NCI-H2196 (cell line): Measurements from ENCODE around the gene TSPAN31.
"Not testable (repeated sequence)": the region's sequence is repeated elsewhere in the genome, so short reads cannot be mapped to it uniquely, and the experiment has no call there.

Experiments
- DNase-seq: peaks from one replicate; lab custom pipeline; 2025; ENCODE audit not compliant: unreplicated experiment; lab: John Stamatoyannopoulos, UW

The TSPAN31 gene

GRCh38 chr12:57721846-57722608 is 22.8 kb upstream of the TSPAN31 start:
- DNase-seq = not testable (repeated sequence)

DNA sequence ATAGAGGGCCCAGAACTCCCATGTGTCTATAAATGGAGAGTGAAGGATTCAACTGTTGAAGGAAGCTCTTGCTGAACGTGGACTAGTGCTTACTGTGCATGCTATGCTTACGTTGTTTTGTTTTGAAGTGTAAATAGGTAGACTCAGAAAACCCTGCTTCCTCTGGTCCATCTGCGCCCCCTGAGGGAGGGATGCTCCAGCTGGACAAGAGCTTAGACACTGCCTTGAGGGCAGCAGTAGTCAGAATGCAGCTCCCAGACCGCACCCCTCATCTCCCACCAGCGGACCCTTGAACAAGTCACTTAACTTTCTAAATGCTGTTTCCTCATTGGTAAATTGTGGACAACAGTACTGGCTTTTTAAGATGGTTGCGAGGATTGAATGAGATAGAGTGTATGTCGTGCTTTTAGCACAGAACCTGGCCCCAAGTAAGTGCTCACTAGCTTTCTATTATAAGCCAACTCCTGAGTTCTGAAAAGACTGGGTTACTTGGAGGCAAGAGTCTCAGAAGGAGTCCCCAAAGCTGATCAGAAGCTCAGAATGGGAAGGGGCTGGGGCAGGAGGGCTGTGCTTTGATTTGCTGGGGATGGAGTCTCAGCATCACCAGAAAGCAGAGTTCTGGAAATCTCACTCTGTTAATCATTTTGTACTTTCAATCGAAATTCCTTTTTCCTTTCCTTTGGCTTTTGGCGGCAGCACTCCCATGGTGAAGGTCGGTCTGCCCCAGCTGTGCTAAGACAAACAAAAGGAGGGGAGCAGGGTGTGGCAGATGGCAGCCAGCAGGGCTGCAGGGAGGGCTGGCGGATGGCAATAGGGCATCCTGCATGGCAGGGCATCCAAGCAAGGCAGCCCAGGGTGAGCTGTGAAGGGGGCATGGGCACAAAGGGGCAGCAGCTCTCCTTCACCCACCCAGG is 21.9 kb upstream of the TSPAN31 start:
- no peak for DNase-seq

GRCh38 chr12:57723630-57723962 is 21.2 kb upstream of the TSPAN31 start:
- no peak for DNase-seq

DNA sequence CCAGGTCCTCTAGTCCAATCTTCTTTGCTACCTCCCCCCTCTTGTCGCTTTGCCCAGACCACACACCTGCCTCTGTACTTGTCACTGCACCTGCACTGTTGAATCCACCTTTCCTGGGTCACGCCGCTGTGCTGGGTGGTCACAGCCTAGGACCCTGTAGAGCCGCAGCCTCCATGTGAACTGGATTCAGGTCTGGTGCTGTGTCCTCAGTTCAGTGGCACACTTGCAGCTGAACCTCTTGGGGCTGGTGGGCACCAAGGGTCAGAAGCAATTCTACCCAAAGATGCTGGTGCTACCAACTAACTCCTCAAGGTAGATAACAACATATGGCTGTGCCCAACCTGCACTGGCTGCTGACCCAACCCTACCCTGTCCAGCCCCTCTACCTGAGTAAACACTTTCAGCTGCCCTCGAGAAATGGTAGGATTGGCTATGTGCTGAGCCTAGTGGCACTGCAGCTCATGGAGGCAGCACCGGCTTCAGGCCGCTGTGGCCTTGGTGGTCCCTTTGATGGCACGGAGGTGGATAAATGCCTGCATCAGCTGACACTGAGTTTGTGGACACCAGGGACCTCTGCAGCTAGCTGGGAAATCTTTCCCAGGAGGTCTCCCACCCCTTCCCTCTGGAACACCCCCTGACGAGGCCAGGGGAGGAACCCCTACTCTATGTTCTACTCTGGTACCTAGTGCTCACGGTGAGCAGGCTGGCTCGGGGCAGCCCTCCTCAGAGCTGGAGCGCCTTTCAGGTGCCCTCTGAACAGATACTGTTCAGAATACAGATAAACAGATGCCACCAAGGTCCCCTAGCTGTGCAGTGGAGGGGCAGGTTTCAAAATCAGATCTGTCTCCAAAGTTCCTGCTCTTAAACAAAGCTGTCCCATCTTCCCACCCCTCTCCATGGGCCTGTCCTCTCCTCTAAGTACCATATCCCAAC is 20.6 kb upstream of the TSPAN31 start:
- no peak for DNase-seq

DNA sequence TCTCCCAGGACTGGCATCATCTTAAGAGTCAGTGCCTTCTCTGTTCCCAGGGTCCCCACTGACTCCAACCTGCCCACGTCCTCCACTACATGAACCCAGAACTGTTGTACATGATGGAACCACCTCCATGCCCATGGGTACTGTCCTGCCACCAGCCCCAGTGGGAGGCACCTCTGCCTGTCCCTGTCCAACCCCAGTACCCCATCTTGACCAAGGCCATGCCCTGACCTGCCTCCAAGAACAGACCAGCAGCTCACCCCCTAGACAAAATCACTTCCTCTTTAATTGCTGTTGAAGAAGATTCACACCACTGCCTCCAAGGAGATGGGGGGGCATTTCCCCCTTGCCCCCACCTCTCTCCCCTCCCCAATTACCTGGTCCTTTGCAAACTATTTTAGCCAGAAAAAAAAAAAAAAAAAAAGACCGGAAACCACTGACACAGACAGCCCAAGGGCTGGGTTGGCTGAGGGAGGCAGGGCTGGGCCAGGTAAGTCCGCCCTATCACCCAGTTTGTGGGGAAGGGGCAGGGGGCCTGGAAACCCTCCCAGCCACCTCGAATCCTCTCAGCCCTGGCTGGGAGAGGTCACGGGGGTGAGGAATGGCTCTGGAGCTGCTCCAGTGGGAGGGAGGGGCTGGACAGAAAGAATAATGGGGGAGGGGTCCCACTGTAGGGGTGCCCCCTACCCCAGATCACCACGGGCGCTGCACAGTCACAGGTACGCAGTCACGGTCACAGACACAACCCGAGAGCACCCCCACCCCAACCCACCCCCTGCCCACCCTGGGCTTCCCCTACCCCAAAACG is 19.7 kb upstream of the TSPAN31 start:
- DNase-seq = no peak

DNA sequence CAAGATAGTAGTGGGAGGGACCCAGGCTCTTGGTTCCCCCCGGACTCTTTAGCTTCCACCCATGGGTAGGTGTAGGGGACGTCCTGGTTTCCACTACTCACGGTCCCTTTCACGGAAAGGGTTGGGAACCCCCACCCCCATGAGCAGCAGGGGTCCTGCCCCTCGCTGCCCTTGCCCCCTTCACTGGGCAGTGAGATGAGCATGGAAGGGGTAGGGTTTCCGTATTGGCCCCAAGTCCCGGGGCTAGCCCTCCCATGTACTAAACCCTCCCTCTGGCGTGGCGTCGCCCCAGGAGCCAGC is 19.0 kb upstream of the TSPAN31 start:
- DNase-seq = no peak

DNA sequence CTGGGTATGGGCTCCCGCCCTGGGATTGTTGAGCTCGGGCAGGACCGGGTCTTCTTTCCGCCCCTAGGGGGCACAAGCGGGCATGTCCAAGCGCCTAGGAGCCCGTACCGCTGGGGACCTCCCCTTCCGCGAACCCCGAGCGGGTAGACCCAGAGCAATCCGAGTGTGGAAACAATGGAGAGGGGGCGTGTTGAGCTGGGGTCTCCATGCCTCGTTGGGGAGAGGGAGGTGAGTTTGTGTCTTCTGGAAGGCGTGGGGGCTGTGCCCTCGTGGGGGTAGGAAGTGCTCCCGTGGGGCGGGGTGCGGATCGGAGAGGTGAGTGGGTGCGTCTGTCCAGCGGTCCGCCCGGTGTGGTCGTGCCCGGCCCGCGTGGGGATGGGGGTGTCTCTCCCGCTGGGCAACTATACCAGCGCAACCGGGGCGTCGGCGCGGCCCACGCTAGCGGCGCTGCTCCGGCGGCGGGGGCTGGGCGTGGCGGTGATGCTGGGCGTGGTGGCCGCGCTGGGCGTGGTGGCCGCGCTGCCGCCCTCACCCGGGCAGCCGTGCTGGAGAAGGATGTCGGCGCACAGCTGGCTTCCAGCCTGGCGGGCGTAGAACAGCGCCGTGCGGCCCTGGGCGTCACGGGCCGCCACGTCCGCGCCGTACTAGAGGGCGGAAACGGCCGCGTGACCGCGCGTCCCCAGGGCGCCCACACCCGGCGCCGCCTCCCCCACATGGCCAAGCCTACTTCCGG is 18.5 kb upstream of the TSPAN31 start:
- peak; percentile 90 for DNase-seq

DNA sequence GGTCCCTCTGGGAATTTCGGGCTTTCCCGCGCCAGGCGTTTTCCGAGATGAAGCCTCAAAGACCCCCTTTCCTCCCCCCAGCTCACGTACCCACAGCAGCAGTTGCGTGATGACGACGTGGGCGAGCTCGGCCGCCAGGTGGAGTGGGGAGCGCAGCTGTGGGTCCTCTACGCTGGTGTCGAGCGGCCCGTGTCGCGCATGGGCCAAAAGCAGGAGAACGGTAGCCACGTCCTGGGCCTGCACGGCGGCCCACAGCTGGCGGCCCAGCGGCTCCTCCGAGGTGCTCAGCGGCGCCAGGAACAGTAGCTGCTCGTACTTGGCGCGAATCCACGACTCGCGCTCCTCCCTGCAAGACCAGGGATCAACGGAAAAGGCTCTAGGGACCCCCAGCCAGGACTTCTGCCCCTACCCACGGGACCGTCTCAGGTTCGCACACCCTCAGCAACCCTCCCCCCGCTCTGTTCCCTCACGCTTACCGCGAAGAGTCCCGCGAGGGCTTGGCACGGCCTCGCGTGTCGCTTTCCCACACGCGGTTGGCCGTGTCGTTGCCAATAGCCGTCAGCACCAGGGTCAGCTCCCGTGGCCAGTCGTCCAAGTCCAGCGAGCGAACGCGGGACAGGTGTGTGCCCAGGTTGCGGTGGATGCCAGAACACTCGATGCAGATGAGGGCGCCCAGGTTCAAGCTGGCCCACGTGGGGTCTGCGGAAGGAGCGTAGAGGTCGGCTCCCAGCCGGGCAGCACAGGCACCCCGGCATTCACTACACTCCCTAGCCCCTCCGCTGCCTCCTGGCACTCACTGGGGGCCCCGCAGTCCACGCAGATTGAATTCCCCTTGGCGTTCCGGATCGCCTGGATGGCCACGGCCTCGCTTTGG is 17.7 kb upstream of the TSPAN31 start:
- peak; percentile 56 for DNase-seq

GRCh38 chr12:57727758-57728395 is 17.0 kb upstream of the TSPAN31 start:
- DNase-seq = no peak

DNA sequence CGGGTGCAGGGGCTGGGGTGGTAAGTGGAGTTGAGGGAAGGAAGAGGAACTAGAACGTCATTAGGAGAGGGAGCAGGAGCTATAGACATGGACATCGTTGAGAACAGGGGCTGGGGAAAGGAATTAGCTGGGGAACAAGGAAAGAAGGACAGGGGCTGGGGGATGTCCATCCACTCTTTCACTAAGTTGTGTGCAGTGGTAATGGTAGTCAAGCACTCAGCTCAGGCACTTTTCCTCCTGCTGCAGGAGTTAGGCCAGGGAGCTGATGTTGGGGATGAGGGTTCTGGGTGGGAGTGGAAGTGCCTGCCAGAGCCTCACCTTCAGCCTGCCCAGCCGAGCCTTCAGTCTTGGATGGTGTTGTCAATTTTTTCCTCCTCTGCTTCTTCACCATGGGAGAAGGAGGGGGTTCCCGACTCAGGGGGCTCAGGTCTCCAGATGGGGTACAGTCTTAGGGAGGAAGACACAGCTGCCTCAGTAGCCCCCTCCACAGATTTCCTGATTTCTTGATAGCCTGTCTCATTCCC is 15.5 kb upstream of the TSPAN31 start:
- DNase-seq = no peak

DNA sequence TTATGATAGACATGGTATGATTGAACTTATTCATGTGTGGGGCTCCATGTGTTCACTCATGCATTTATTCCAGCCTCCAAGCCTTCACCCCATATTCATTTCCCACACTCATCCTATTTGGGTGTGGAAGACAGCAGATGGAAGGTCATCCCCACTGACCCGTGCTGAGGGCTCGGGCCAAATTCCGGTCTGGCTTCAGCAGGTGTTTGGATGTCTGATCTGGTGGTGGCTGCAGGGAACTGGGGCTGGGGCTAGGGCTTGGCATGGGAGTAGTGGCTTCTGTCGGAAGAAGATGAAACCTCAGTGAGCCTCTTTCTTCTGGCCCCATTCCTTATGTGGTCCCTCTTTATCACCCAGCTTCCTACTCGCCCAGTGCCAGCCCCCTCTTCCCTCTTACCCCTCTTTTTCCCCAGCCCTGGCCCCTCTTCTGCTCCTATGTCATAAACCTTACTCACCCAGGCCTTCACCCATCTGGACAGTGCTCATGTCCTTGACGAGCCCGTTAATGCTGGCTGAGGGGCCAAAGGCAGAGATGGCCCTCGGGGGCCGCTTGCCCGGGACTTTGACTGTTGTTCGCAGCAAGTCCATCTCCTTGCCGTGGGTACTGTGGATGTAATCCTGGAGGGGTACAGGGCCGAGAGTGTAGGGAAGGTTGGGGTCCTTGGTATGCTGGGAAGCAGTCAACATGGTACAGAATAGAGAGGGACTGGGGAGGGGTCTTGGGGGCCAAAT is 14.3 kb upstream of the TSPAN31 start:
- DNase-seq = no peak

DNA sequence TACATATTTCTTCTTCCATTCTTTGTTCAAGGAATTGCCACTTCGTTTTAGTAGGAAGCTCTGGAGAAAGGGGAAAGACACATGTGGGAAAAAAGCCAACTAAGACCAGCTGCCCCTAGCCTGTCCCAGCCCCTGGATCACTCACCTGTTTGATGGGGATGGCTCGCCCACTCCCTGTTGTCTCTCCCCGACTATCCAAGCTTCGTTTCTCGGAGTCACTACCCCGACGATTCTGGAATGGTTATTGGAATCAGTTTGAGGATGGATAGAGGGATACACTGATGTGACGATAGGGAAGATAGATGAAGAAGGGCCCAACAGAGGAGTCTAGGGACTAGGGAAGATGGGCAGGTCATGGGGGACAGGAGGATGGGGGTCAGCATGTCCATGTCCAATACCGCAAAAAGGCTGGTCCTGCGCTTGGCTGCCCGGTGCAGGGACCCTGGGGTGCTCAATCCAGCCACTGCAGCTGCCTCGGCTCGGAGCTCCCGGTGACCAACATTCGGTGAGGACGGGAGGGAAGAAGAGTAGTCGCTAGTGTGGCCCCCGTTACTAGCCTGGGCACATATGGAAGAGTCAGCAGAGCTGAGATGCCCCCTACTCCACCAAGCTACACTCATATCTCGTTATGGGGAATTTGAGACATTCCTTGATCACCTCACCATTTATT is 13.3 kb upstream of the TSPAN31 start:
- no peak for DNase-seq

GRCh38 chr12:57732270-57732669 is 12.6 kb upstream of the TSPAN31 start:
- no peak for DNase-seq

DNA sequence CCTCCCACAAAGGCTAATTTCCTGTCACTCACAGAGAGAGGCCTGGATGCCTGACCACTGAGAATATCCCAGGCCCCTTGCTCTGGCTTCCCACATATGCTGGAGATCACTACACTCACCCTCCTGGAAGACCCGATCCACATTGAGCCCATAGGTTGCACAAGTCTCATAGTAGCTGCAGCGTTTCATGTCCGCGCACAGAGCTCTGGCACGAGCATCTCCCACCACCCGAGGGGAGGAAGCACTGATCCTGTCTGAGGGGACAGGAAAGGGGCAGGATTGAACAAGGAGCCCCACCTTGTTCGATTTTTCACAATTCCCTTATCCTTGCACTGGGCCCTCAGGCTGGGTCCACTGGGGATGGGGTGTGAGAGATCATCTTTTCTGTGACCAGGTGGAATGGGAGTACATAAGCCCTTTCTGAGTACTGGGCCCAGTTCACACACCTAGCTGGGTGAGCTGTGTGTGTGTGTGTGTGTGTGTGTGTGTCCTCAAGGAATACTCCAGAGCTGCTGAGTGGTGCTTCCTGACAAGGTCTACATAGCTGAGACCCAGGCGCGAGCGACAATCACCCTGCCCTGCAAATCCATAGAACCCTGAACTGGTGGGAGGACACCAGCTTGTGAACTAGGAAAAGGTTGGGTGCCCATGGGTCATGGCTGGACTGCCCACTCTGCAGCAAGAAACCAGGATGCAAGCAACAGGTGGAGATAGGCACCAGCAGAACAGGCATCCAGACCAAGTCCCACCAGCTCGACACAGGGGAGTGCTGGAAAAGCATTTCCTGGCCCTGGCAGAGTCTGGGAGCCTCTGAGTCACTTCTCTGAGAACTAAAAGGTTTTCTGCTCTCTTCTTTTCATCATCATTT is 11.9 kb upstream of the TSPAN31 start:
- no peak for DNase-seq

DNA sequence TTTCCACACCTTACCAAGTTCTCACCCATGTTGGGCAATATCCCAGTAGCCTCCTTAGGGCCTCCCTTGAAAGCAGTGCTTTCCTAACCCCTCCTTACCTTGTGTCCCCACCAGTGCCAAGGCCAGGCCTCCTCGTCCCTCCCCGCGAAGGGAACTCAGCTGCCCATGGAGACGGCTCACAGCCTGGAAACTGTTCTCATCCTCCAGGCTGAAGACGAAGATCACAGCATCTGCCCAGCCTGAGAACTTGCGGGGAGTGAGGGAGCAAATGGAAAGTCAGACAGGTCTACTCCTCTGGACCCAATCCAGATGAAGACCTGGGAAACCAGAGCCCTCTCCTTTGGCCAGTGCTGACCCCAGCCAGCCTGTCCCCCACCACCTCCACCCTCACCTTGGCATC is 10.9 kb upstream of the TSPAN31 start:
- no peak for DNase-seq

- no peak for DNase-seq
Measured at GRCh38 chr12:57734591-57734990, 10.2 kb upstream of the TSPAN31 start.
